Keratinocyte (primary cell): Measurements from ENCODE around the gene RASGEF1B. TPM values are rescaled to one million over a fixed set of nuclear protein-coding genes. Genes with fewer than 3 reads are reported as not detected.

Experiments used
- DNase-seq: peaks from one replicate; pipeline ENCODE4 v3.0.0-alpha.2; 2011; ENCODE audit warnings: low read depth, missing footprints, low spot score
- FAIRE-seq: peaks from 2 replicates; lab custom pipeline; 2011; peaks lifted over from hg19 to GRCh38; lab: Jason Lieb, UNC
- H2AFZ ChIP-seq: 2 replicates; pipeline ENCODE4 v1.6.0; 2012; ENCODE audit warnings: low read length, control low read depth, inconsistent platforms; ENCODE audit not compliant: control insufficient read depth
- H3K27ac ChIP-seq: 2 replicates; pipeline ENCODE4 v1.5.1; 2011; ENCODE audit warnings: low read length; ENCODE audit not compliant: control insufficient read depth, insufficient read depth
- H3K27me3 ChIP-seq: 3 replicates; pipeline ENCODE4 v1.6.0; 2011; ENCODE audit warnings: low read length; ENCODE audit not compliant: control insufficient read depth, insufficient read depth; ENCODE audit errors: extremely low read depth
- H3K36me3 ChIP-seq, 2 experiments: 2 replicates in 1 of 2; 3 replicates in 1 of 2; pipeline ENCODE4 v1.5.1; 2011; ENCODE audit warnings: low read length in 2 of 2, mild to moderate bottlenecking in 1 of 2; ENCODE audit not compliant: control insufficient read depth in 2 of 2, insufficient read depth in 2 of 2; ENCODE audit errors: extremely low read depth in 1 of 2
- H3K4me1 ChIP-seq: 3 replicates; pipeline ENCODE4 v1.5.1; 2011; ENCODE audit warnings: low read length; ENCODE audit not compliant: control insufficient read depth, insufficient read depth; ENCODE audit errors: extremely low read depth
- H3K4me2 ChIP-seq: 3 replicates; pipeline ENCODE4 v1.6.0; 2011; ENCODE audit warnings: low read depth, low read length; ENCODE audit not compliant: control insufficient read depth, insufficient read depth; ENCODE audit errors: extremely low read depth
- H3K4me3 ChIP-seq, 3 experiments: fragments of 200-600 bp in 1 of 3; sonication (generic) in 1 of 3; 2 replicates in 2 of 3; 3 replicates in 1 of 3; pipeline ENCODE4 v1.5.1; 2011 to 2016; ENCODE audit warnings: low read length in 3 of 3, mild to moderate bottlenecking in 3 of 3, control low read depth in 2 of 3, inconsistent platforms in 1 of 3, low read depth in 1 of 3, mixed read lengths in 1 of 3, mixed run types in 1 of 3, moderate library complexity in 1 of 3; ENCODE audit not compliant: control insufficient read depth in 2 of 3, insufficient read depth in 2 of 3; ENCODE audit errors: extremely low read depth in 1 of 3
- H3K79me2 ChIP-seq: 2 replicates; pipeline ENCODE4 v1.6.0; 2012; ENCODE audit warnings: low read length; ENCODE audit not compliant: control insufficient read depth, insufficient read depth
- H3K9ac ChIP-seq: 3 replicates; pipeline ENCODE4 v1.6.0; 2011; ENCODE audit warnings: low read length; ENCODE audit not compliant: control insufficient read depth, insufficient read depth; ENCODE audit errors: extremely low read depth
- H3K9me1 ChIP-seq: 3 replicates; pipeline ENCODE4 v1.6.0; 2011; ENCODE audit warnings: low read length; ENCODE audit not compliant: control insufficient read depth, insufficient read depth; ENCODE audit errors: extremely low read depth
- H3K9me3 ChIP-seq: 2 replicates; pipeline ENCODE4 v1.5.1; 2012; ENCODE audit warnings: low read depth, low read length; ENCODE audit not compliant: control insufficient read depth
- H4K20me1 ChIP-seq: 3 replicates; pipeline ENCODE4 v1.6.0; 2011; ENCODE audit warnings: low read length; ENCODE audit not compliant: control insufficient read depth, insufficient read depth; ENCODE audit errors: extremely low read depth
- CTCF ChIP-seq, 3 experiments: IDR thresholded peaks in 1 of 3; conservative IDR thresholded peaks in 1 of 3; optimal IDR thresholded peaks in 1 of 3; 2 replicates in 2 of 3; 3 replicates in 1 of 3; pipeline versions ENCODE3 to v1.5.1; 2011; ENCODE audit warnings: low read length in 3 of 3, mild to moderate bottlenecking in 3 of 3, moderate library complexity in 2 of 3, control low read depth in 1 of 3, inconsistent platforms in 1 of 3; ENCODE audit not compliant: insufficient read depth in 2 of 3; ENCODE audit errors: extremely low read depth in 1 of 3
- EZH2 ChIP-seq: IDR thresholded peaks from one replicate; pipeline ENCODE4 v1.6.1; 2012; ENCODE audit warnings: inconsistent platforms, mild to moderate bottlenecking, low read length, moderate library complexity
- dilution Hi-C: fragments of 300-500 bp; cut with MboI; formaldehyde crosslinking; loops from one replicate; pipeline ENCODE4 v1.7.0; 2020; ENCODE audit warnings: low sequenced_read_pairs; ENCODE audit not compliant: extremely low pct_ligation_motif_present
- polyA plus RNA-seq, 5 experiments: library from polyadenylated mRNA; depleted of rRNA in 3 of 5; stranded (reverse) in 3 of 5; stranded (forward) in 1 of 5; unstranded in 1 of 5; fragments of >200 nt; gene quantifications; 1 replicate in 1 of 5; 2 replicates in 3 of 5; 3 replicates in 1 of 5; pipeline versions ENCODE4 v1.2.1 to v1.2.3, GENCODE V29; 2011 to 2012; ENCODE audit warnings: missing spikeins in 2 of 5, low read depth in 1 of 5, low replicate concordance in 1 of 5

Gene RASGEF1B
- polyA plus RNA-seq, 1 donor (not counting 4 experiments of a cell fraction or from before 2014, with no cell fraction given): 0.68 TPM

DNA sequence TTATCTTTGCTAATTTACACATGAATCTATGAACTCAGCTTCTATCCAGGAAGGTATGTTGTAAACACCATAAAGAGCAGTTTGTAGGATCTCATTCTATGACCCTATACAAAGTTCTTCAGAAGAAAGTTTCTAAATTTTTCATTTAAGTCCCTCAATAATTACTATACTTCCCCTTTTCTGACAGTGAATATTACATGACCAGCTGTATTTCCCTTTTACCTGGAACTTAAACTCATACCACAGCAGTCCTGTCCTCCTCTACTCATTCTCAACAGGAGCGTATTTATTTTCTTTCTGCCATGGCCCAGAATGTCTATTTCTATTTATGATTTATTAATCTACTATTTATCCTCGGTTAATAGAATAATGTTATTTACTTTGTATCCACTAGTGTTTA, 15.8 kb downstream of the RASGEF1B start:
- H3K36me3 ChIP-seq: no peaks in the 10 kb centered on the region
- TF ChIP-seq EZH2: no peak
- TF ChIP-seq CTCF (optimal IDR thresholded peaks at IDR 0.05 in 1 of 3, IDR thresholded peaks at IDR 0.05 in 1 of 3, conservative IDR thresholded peaks at IDR 0.05 in 1 of 3; ENCODE audit: extremely low read depth in 1 of 3, insufficient read depth in 2 of 3, low read length in 3 of 3): no peak
- dilution Hi-C loops: no loop called here

DNA sequence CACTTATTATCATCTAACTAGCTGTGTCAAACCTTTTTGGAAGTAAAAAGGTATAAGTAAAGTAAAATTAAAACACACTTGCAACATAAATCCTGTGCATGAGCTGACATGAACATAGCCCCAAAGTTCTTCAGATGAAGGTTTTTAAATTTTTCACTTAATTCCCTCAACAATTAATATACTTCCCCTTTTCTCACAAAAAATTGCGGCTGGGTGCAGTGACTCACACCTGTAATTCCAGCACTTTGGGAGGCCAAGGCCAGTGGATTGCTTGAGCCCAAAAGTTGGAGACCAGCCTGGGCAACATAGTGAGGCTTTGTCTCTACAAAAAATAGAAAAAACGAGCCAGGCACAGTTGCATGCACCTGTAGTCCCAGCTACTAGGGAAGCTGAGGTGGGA, 16.8 kb downstream of the RASGEF1B start:
- Histone ChIP-seq H4K20me1 (no peaks in the 10 kb centered on the region), H3K36me3 (no peaks in the 10 kb centered on the region), H3K9ac (no peak overlapping the region), H3K9me1 (no peaks in the 10 kb centered on the region), H3K4me1 (peaks cover 38% of the 10 kb centered on the region), H3K4me2 (peak overlapping the region; percentile 49), H2AFZ (no peak overlapping the region), H3K9me3 (no peaks in the 10 kb centered on the region), H3K4me3 (no peak overlapping the region), H3K27me3 (no peaks in the 10 kb centered on the region), H3K27ac (peak overlapping the region; percentile 33), H3K79me2 (no peaks in the 10 kb centered on the region)
- no peak for TF ChIP-seq CTCF (optimal IDR thresholded peaks at IDR 0.05 in 1 of 3, IDR thresholded peaks at IDR 0.05 in 1 of 3, conservative IDR thresholded peaks at IDR 0.05 in 1 of 3; ENCODE audit: extremely low read depth in 1 of 3, insufficient read depth in 2 of 3, low read length in 3 of 3)
- no peak for TF ChIP-seq EZH2
- no peak for FAIRE-seq
- DNase-seq: no peak
- dilution Hi-C loops: no loop called here

More for the DNA sequence above, 15.8 kb downstream of the RASGEF1B start:
- H3K9me1 ChIP-seq: no peaks in the 10 kb centered on the region
- DNase-seq: no peak
- peaks cover 38% of the 10 kb centered on the region for H3K4me1 ChIP-seq
- H3K9ac ChIP-seq: no peak overlapping the region
- no peaks in the 10 kb centered on the region for H4K20me1 ChIP-seq
- no peaks in the 10 kb centered on the region for H3K27me3 ChIP-seq
- no peaks in the 10 kb centered on the region for H3K79me2 ChIP-seq
- H3K27ac ChIP-seq: no peak overlapping the region
- FAIRE-seq: no peak
- H3K9me3 ChIP-seq: no peaks in the 10 kb centered on the region
- no peak overlapping the region for H3K4me3 ChIP-seq
- no peak overlapping the region for H3K4me2 ChIP-seq
- H2AFZ ChIP-seq: no peak overlapping the region
